ENCODE measurements around the gene BICD1.

BICD1 gene

GRCh38 chr12:32149489-32149888 is 42.8 kb downstream of the BICD1 start:
- DNase-seq (ENCODE audit: low read depth), result no peak
- no peak overlapping the region for H3K4me3 ChIP-seq (ENCODE audit: low read depth, low read length)
- TF ChIP-seq CTCF (IDR thresholded peaks at IDR 0.05; ENCODE audit: insufficient read depth, low read depth, low read length, missing control alignments), result no peak

- DNase-seq (ENCODE audit: low read depth), result no peak
- H3K4me3 ChIP-seq (ENCODE audit: low read depth, low read length), result no peak overlapping the region
- no peak for TF ChIP-seq CTCF (IDR thresholded peaks at IDR 0.05; ENCODE audit: insufficient read depth, low read depth, low read length, missing control alignments)
Observed at GRCh38 chr12:32151086-32151485, 44.4 kb downstream of the BICD1 start.

- TF ChIP-seq CTCF (IDR thresholded peaks at IDR 0.05; ENCODE audit: insufficient read depth, low read depth, low read length, missing control alignments), result no peak
- no peak for DNase-seq (ENCODE audit: low read depth)
- H3K4me3 ChIP-seq (ENCODE audit: low read depth, low read length), result no peak overlapping the region
Observed at GRCh38 chr12:32151552-32151951, 44.9 kb downstream of the BICD1 start.

- H3K4me3 ChIP-seq (ENCODE audit: low read depth, low read length), result no peak overlapping the region
- no peak for TF ChIP-seq CTCF (IDR thresholded peaks at IDR 0.05; ENCODE audit: insufficient read depth, low read depth, low read length, missing control alignments)
- no peak for DNase-seq (ENCODE audit: low read depth)
Observed at GRCh38 chr12:32155041-32155440, 48.4 kb downstream of the BICD1 start.

GRCh38 chr12:32155961-32156529 is 49.4 kb downstream of the BICD1 start:
- no peak overlapping the region for H3K4me3 ChIP-seq (ENCODE audit: low read depth, low read length)
- no peak for DNase-seq (ENCODE audit: low read depth)
- no peak for TF ChIP-seq CTCF (IDR thresholded peaks at IDR 0.05; ENCODE audit: insufficient read depth, low read depth, low read length, missing control alignments)

- no peak for TF ChIP-seq CTCF (IDR thresholded peaks at IDR 0.05; ENCODE audit: insufficient read depth, low read depth, low read length, missing control alignments)
- no peak for DNase-seq (ENCODE audit: low read depth)
- no peak overlapping the region for H3K4me3 ChIP-seq (ENCODE audit: low read depth, low read length)
Observed at GRCh38 chr12:32158525-32158924, 51.9 kb downstream of the BICD1 start.

GRCh38 chr12:32159381-32159780 is 52.7 kb downstream of the BICD1 start:
- TF ChIP-seq CTCF (IDR thresholded peaks at IDR 0.05; ENCODE audit: insufficient read depth, low read depth, low read length, missing control alignments), result no peak
- H3K4me3 ChIP-seq (ENCODE audit: low read depth, low read length), result no peak overlapping the region
- DNase-seq (ENCODE audit: low read depth), result no peak

Data from GM12865 (cell line).